SK-N-SH (cell line): Measurements from ENCODE around the gene CHST15.

Source experiments
- EP300 ChIP-seq, 2 experiments: IDR thresholded peaks; 2 replicates each; pipeline versions ENCODE4 v1.4.0 to v1.6.1; 2012; ENCODE audit warnings: borderline replicate concordance in 1 of 2, low read depth in 1 of 2, low read length in 1 of 2
- GABPA ChIP-seq: IDR thresholded peaks from 2 replicates; pipeline ENCODE4 v1.4.0; 2012; ENCODE audit warnings: low read depth, mild to moderate bottlenecking
- GATA2 ChIP-seq: sonication (generic); formaldehyde crosslinking; IDR thresholded peaks from 2 replicates; pipeline ENCODE4 v1.5.0; 2020; ENCODE audit warnings: mild to moderate bottlenecking, missing genetic modification reagents
- POLR2AphosphoS5 ChIP-seq: IDR thresholded peaks from 2 replicates; pipeline ENCODE4 v1.6.1; 2012; ENCODE audit warnings: low read depth, low read length
- RCOR1 ChIP-seq: fragments of 150-350 bp; IDR thresholded peaks from 2 replicates; pipeline ENCODE4 v1.6.1; 2017; ENCODE audit warnings: antibody characterized with exemption, low read length
- RFX5 ChIP-seq: IDR thresholded peaks from 2 replicates; pipeline ENCODE4 v1.6.1; 2012; ENCODE audit warnings: mild to moderate bottlenecking, improper control_type of control experiment, low read length
- TEAD4 ChIP-seq: IDR thresholded peaks from 2 replicates; pipeline ENCODE4 v1.4.0; 2012; ENCODE audit warnings: mild to moderate bottlenecking, borderline replicate concordance; ENCODE audit not compliant: insufficient read depth
- YY1 ChIP-seq: IDR thresholded peaks from 2 replicates; pipeline ENCODE4 v1.4.0; 2012; ENCODE audit warnings: low read depth, mild to moderate bottlenecking
- TF ChIP-seq, protein P1 (sequence below): fragments of 200-600 bp; sonication (generic); IDR thresholded peaks from 2 replicates; pipeline ENCODE4 v1.6.1; 2017; ENCODE audit warnings: antibody characterized with exemption, mild to moderate bottlenecking, moderate library complexity

DNA sequence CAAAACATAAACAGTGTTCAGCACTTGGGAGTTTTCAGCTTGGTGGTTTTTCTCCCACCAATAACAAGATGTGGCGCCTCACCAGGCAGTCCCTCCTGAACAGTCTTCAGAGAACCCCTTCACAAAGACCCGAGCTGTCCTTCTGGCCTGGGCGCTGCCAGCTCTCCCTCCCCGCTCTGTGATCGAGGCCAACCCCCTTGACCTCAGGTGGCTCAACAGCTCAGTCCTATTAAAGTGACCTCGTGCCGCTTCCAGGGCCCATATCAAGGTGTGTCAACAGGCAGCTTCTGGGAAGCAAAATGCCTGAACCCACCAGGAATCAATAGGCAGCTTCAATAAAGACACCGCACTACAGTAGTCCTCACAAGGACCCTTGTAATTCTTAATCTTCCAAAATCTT, 63.3 kb downstream of the CHST15 start:
- no peak for TF ChIP-seq GATA2 (CRISPR knock-in tag)
- TF ChIP-seq, protein P1, sequence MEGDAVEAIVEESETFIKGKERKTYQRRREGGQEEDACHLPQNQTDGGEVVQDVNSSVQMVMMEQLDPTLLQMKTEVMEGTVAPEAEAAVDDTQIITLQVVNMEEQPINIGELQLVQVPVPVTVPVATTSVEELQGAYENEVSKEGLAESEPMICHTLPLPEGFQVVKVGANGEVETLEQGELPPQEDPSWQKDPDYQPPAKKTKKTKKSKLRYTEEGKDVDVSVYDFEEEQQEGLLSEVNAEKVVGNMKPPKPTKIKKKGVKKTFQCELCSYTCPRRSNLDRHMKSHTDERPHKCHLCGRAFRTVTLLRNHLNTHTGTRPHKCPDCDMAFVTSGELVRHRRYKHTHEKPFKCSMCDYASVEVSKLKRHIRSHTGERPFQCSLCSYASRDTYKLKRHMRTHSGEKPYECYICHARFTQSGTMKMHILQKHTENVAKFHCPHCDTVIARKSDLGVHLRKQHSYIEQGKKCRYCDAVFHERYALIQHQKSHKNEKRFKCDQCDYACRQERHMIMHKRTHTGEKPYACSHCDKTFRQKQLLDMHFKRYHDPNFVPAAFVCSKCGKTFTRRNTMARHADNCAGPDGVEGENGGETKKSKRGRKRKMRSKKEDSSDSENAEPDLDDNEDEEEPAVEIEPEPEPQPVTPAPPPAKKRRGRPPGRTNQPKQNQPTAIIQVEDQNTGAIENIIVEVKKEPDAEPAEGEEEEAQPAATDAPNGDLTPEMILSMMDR: no peak
- TF ChIP-seq RFX5: no peak
- TF ChIP-seq GABPA: no peak
- no peak for TF ChIP-seq POLR2AphosphoS5
- TF ChIP-seq EP300 (IDR thresholded peaks at IDR 0.05; ENCODE audit: borderline replicate concordance in 1 of 2, low read depth in 1 of 2, low read length in 1 of 2): no peak
- TF ChIP-seq TEAD4: no peak
- TF ChIP-seq YY1: no peak
- TF ChIP-seq RCOR1: no peak
